SK-N-SH (cell line): ENCODE data around the gene GSG1L.

Experiments used
- CHD2 ChIP-seq: fragments of 150-350 bp; IDR thresholded peaks from 2 replicates; pipeline ENCODE4 v1.6.1; 2018; ENCODE audit warnings: low read length; ENCODE audit not compliant: partially characterized antibody
- FOXJ3 ChIP-seq: sonication (generic); formaldehyde crosslinking; IDR thresholded peaks from 2 replicates; pipeline ENCODE4 v1.5.1; 2020; ENCODE audit warnings: mild to moderate bottlenecking, missing genetic modification reagents
- JUND ChIP-seq: IDR thresholded peaks from 2 replicates; pipeline ENCODE4 v1.4.0; 2012
- MXI1 ChIP-seq: IDR thresholded peaks from 2 replicates; pipeline ENCODE4 v1.6.1; 2012; ENCODE audit warnings: mild to moderate bottlenecking, low read depth, low read length, improper control_type of control experiment
- RCOR1 ChIP-seq: fragments of 150-350 bp; IDR thresholded peaks from 2 replicates; pipeline ENCODE4 v1.6.1; 2017; ENCODE audit warnings: antibody characterized with exemption, low read length
- TCF12 ChIP-seq: IDR thresholded peaks from 2 replicates; pipeline ENCODE4 v1.4.0; 2012
- TF ChIP-seq, protein P1 (sequence below): IDR thresholded peaks from 2 replicates; pipeline ENCODE4 v1.6.1; 2012; ENCODE audit warnings: mild to moderate bottlenecking, low read depth, low read length, moderate library complexity
- TF ChIP-seq, protein P2 (sequence below): fragments of 200-600 bp; sonication (generic); IDR thresholded peaks from 2 replicates; pipeline ENCODE4 v1.6.1; 2017; ENCODE audit warnings: antibody characterized with exemption, mild to moderate bottlenecking, moderate library complexity
- TF ChIP-seq, protein P3 (sequence below): fragments of 150-350 bp; IDR thresholded peaks from 2 replicates; pipeline ENCODE4 v1.6.1; 2017; ENCODE audit warnings: antibody characterized with exemption, low read length, low read depth, borderline replicate concordance
- TF ChIP-seq, protein P4 (sequence below): IDR thresholded peaks from 2 replicates; pipeline ENCODE4 v1.4.0; 2012; ENCODE audit warnings: low read depth

DNA sequence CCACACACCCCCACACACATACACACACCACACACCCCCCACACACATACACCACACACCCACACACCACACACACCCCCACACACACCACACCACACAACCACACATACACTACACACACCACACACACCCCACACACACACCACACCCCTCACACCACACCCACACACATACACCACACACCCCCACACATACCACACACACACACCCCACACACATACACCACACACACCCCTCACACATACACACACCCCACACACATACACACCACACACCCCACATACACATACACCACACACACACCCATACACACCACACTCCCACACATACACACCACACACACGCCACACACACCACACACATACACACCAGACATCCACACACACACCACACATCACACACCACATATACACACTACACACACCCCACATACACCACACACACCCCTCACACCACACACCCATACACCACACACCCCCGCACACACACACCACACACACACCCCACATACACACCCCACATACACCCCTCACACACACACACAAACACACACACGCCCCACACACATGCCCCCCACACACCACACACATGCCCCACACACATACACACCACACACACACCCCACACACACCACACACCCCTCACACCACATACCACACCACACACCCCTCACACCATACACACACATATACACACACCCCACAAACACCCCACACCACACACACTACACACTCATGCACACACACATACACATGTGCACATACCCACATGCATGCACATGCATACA lies 25.9 kb upstream of the GSG1L start:
- TF ChIP-seq, protein P1, sequence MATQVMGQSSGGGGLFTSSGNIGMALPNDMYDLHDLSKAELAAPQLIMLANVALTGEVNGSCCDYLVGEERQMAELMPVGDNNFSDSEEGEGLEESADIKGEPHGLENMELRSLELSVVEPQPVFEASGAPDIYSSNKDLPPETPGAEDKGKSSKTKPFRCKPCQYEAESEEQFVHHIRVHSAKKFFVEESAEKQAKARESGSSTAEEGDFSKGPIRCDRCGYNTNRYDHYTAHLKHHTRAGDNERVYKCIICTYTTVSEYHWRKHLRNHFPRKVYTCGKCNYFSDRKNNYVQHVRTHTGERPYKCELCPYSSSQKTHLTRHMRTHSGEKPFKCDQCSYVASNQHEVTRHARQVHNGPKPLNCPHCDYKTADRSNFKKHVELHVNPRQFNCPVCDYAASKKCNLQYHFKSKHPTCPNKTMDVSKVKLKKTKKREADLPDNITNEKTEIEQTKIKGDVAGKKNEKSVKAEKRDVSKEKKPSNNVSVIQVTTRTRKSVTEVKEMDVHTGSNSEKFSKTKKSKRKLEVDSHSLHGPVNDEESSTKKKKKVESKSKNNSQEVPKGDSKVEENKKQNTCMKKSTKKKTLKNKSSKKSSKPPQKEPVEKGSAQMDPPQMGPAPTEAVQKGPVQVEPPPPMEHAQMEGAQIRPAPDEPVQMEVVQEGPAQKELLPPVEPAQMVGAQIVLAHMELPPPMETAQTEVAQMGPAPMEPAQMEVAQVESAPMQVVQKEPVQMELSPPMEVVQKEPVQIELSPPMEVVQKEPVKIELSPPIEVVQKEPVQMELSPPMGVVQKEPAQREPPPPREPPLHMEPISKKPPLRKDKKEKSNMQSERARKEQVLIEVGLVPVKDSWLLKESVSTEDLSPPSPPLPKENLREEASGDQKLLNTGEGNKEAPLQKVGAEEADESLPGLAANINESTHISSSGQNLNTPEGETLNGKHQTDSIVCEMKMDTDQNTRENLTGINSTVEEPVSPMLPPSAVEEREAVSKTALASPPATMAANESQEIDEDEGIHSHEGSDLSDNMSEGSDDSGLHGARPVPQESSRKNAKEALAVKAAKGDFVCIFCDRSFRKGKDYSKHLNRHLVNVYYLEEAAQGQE, result no peak
- TF ChIP-seq, protein P2, sequence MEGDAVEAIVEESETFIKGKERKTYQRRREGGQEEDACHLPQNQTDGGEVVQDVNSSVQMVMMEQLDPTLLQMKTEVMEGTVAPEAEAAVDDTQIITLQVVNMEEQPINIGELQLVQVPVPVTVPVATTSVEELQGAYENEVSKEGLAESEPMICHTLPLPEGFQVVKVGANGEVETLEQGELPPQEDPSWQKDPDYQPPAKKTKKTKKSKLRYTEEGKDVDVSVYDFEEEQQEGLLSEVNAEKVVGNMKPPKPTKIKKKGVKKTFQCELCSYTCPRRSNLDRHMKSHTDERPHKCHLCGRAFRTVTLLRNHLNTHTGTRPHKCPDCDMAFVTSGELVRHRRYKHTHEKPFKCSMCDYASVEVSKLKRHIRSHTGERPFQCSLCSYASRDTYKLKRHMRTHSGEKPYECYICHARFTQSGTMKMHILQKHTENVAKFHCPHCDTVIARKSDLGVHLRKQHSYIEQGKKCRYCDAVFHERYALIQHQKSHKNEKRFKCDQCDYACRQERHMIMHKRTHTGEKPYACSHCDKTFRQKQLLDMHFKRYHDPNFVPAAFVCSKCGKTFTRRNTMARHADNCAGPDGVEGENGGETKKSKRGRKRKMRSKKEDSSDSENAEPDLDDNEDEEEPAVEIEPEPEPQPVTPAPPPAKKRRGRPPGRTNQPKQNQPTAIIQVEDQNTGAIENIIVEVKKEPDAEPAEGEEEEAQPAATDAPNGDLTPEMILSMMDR, result no peak
- TF ChIP-seq, protein P3, sequence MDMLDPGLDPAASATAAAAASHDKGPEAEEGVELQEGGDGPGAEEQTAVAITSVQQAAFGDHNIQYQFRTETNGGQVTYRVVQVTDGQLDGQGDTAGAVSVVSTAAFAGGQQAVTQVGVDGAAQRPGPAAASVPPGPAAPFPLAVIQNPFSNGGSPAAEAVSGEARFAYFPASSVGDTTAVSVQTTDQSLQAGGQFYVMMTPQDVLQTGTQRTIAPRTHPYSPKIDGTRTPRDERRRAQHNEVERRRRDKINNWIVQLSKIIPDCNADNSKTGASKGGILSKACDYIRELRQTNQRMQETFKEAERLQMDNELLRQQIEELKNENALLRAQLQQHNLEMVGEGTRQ, result no peak
- TF ChIP-seq TCF12 (no peak), MXI1 (no peak), FOXJ3 (CRISPR knock-in tag) (no peak), CHD2 (no peak), JUND (no peak), RCOR1 (no peak)
- TF ChIP-seq, protein P4, sequence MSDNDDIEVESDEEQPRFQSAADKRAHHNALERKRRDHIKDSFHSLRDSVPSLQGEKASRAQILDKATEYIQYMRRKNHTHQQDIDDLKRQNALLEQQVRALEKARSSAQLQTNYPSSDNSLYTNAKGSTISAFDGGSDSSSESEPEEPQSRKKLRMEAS, result no peak
